SH-SY5Y (cell line): ENCODE measurements around the gene SLC11A2.

Source experiments
- GATA2 ChIP-seq: IDR thresholded peaks from 2 replicates; pipeline ENCODE4 v1.6.1; 2011; ENCODE audit warnings: mild to moderate bottlenecking, low read depth, low read length
- GATA3 ChIP-seq: IDR thresholded peaks from 2 replicates; pipeline ENCODE4 v1.6.1; 2011; ENCODE audit warnings: low read depth, mild to moderate bottlenecking, low read length, moderate library complexity

DNA sequence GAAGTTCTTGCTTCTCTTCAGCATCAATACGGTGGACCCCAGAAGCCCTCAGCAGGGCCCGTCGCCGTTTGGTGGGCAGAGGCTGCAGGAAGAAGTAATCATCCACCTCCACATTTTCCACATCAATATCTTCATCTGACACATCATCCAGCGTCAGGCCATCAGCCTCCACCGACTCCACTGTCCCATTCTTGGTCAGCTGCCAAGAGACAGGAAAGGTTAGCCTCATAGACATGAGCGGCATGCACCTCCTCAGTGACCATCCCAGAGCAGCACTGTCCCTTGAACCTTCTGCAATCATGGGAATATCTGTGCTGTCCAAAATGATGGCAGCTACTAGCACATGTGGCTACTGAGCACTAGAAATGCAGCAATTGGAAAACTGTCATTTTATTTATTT lies 41.6 kb upstream of the SLC11A2 start:
- TF ChIP-seq GATA3 (no peak), GATA2 (no peak)
